ENCODE results near the gene JPT2.

Gene JPT2

DNA sequence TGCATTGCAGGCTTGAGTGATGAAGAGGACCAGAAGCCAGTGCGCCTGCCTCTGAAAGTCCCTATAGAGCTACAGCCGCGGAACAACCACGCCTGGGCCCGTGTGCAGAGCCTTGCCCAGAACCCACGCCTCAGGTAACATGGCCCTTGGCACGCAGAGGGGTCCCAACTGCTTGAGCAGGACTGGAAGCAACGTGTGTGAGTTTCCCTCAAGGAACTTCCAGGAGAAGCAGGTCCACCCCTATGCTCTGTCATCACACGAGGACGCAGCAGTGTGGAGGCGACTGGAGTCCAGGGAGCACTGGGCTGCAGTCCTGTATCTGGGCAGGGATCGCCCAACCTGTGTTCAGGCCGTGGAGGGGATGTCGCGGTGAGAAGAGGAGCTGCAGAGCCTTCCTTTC is 25.1 kb upstream of the JPT2 start:
- no peak for DNase-seq

DNA sequence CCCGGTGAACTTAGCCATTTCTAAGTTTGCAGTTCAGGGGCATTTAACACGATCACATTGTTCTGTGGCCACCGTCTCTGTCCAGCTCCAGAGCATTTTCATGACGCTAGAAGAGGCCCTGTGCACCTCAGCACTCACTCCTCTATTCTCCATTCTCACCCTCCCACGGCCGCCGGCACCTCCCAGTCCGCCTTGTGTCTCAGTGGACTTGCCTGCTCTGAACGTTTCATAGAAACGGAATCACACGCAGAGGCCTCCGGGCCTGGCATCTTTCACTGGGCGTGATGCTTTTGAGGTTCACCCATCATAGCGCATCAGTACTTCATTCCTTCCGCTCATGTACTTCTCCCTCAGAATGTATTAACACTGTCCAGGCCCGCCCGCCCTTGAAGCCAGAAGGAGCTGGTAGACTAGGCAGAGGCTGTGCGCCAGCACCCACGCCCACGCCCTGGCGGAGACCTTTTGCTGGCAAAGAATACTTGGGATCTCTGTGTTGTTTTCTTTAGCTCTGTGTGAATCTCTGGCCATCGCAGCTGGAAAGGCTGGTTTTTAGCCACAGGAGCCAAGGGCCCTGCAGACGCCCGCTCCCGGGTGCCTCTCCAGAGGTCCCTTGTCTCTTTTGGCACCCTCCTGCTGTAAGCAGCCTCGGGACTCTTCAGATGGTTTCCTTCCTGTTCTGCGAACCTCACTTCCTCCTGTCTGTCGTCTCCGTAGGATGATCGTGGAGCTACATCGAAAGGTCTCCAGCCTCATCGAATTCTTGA is 23.4 kb upstream of the JPT2 start:
- DNase-seq: no peak

DNA sequence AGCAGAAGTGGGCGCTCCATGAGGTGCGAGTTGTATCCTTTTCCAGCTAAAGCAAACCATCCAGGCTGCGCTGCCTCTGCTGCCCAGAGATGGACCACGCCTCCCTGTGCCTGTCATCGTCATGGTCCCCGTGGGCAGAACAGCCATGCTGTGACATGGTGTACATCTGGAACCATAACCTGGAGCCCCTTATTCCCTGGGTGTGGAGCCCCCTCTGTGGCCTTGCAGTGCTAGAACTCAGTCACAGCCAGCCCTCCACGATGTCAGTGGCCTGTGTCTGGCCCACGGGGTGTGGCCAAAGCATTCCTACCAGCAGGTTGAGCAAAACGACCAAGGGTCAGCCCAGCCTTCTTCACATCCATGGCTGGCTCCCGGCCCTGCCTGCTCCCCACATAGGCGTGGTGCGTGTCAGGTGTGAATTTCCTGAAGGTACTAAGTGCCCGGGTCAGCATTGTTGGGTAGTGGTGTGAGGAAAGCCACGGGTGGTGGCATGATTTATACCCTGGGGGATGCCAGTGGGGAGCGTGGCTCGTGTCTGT is 22.7 kb upstream of the JPT2 start:
- no peak for DNase-seq

DNA sequence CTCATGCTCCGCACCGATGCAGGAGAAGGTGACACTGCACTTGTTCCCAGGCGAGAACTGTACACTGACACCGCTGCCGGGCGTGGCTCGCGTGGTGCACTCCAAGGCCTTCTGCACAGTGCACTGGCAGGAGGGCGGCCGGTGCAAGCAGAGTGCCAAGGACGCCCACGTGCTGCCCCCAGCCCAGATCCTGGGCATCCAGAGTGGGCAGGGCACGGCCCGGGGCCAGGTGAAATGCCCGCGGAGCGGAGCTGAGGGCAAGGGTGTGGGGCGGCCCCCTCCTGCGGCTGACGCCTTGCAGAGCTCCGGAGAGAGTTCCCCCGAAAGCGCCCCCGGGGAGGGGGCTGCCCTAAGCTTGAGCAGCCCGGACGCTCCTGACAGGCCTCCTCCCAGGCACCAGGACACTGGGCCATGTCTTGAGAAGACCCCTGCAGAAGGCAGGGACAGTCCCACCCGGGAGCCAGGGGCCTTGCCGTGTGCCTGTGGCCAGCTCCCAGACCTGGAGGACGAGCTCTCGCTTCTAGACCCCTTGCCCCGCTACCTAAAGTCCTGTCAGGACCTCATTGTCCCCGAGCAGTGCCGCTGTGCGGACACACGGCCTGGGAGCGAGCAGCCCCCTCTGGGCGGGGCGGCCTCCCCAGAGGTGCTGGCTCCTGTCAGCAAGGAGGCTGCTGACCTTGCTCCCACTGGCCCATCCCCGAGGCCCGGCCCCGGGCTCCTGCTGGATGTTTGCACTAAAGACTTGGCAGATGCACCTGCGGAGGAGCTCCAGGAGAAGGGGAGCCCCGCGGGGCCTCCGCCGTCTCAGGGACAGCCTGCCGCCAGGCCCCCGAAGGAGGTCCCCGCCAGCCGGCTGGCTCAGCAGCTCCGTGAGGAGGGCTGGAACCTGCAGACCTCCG is 21.9 kb upstream of the JPT2 start:
- no peak for DNase-seq

DNA sequence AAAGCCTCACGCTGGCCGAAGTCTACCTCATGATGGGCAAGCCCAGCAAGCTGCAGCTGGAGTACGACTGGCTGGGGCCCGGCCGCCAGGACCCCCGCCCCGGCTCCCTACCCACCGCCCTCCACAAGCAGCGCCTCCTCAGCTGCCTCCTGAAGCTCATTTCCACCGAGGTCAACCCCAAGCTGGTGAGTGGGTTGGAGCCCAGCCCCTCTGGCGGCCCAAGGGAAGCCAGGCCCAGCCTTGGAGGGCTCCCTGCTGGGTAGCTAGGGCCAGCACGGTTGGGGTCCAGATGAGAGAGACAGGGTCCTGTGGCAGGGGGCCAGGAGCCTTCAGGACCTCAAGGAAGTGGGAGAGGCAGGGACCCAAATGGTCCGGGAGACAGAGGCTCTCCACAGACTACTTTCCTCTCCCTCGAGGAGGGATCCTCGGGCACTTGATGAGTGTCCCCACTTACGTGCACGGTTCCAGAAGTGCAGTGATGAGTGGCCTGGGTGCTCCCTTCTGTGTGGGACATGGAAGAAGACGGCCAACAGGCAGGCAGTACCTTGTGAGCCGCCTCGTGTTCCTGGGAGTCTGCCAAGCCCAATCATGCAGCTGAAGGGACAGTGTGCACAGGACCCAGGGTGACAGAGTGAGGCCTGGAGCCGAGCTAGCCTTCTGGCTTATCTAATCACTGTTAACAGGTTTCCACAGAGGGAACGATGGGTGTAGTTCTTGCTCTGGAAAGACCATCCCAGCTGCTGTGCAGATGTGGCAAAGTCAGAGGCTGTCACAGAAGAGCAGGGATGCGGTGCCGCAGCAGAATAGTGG is 21.1 kb upstream of the JPT2 start:
- no peak for DNase-seq

DNA sequence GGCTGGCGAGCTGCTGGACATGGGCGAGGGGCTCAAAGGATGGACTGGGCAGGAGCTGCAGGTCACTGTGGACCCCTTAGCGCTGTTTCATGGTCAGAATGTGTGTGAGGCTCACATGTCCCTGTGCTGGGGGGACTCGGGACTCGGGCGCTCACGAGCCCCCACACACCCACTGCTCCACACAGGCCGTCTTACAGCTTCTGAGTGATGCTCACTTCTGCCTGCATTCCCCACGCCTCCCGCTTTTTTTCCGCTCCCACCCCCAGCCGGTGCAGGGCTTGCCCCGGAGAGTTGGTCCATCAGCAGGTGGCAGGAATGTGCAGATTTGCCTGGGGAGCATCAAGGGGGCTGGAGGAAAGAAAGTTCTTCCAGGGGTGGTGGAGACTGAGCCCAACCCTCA is 20.2 kb upstream of the JPT2 start:
- no peak for DNase-seq

DNA sequence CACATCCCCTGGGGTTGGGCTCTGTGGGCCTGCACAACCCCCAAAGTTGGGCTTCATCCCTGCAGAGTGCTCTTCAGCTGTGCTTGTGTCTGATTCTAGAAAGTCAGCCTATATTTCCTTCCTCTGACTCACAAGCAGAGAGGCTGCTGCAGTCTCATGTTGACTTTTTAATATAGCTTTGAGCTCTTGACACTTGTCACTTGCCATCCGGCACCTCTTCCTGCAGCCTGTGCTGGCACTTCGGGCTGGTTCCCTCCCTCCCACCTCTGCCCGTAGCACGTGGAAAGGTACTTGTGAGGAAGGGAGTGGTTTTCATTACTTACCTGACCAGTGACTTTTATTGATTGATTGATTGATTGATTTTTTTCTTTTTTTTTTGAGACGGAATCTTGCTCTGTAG is 19.0 kb upstream of the JPT2 start:
- no peak for DNase-seq

DNA sequence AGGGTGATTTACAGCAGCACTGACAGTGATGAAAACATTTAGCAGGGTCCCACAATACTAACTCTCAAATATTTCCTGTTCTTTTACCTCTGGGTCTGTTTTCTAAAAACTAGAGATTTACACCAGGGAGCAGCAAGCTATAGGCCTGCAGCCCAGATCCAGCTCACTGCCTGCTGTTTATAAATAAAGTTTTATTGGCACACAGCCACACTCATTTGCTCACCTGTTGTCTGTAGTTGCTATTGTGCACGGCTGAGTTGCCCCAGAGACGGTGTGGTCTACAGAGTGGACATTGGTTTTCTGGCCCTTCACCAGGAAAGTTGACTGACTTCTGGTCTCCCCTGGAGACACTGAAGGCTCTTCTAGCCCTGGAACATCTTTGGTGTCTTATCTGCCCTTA is 16.3 kb upstream of the JPT2 start:
- no peak for DNase-seq

DNA sequence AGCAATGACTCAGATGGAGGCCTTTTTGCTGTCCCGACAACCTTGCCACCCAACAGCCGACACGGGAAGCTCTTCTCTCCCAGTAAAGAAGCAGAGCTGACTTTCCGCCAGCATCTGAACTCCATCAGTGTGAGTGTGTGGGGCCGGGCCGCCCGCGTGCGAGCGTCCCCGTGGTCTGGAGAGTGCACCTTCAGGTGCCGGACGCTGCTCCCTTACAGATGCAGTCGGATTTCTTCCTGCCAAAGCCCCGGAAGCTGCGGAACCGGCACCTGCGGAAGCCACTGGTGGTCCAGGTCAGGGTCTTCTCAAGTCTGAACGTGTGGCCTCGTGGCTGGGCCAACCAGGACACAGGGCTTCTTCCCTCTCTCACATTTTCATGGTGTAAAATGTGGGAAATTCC is 15.5 kb upstream of the JPT2 start:
- no peak for DNase-seq

DNA sequence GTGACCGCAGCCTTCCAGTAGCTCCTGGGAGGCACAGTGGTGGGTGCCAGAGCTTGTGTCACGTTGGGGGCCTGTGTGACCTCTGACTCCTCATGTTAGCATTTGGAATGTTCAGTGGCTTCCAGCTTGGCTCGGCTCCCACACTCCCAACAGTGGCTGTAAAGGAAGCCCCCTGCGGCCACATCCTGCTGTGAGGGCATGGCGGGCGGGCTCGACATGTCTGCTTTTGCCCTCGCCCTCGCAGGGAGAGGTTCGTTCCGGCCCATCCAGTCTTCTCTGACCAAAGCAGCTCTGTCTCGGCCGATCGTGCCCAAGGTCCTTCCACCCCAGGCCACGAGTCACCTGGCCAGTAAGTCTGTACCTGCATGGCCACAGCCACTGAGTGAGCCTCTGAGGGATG is 12.2 kb upstream of the JPT2 start:
- DNase-seq: no peak

DNA sequence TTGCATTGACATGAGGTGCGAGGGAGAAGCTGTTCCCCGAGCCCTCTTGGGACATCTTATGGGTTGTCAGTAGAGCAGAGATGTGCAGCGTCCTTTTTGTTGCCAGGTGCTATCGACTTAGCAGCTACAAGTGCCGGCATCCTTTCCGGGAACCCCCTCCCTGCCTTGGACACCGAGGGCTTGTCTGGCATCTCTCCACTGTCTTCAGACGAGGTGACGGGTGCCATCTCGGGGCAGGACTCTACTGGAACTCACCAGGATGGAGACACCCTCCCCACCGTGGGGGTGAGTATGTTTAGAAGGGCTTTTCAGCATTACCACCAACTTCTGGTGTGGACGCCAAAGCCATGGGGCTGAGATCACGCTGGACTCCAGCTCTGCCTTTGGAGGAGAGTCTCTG is 11.8 kb upstream of the JPT2 start:
- DNase-seq: no peak

DNA sequence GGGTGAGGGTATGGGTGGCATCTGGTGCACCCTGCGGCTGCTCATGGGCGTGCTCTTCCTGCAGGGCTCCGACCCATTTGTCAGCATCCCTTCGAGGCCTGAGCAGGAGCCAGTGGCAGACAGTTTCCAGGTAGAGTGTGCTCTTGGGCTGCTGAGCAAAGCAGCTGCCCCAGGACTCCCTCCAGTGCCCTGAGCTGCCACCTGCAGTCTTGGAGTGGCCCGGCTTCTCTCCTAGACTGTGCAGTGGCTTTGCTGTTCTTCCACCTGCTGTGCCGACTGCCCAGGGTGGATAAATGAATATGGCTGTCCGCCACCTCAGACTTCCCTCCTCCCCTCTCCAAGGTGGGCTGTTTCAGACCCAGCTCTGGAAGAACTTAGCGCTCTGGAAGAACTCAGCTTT is 10.8 kb upstream of the JPT2 start:
- no peak for DNase-seq

DNA sequence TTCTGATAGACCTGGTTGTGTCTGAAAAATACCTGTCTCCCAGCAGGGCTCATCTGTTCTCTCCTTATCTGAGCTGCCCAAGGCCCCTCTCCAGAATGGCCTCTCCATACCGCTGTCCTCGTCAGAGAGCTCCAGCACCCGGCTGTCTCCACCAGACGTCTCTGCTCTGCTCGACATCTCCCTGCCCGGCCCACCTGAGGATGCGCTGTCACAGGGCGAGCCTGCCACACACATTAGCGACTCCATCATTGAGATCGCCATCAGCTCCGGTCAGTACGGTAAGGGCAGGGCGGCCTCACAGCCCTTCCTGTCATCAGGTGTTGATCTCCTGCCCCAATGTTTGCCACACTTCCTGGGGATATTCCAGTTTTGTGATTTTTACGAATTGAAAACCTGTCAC is 10.2 kb upstream of the JPT2 start:
- DNase-seq: no peak

DNA sequence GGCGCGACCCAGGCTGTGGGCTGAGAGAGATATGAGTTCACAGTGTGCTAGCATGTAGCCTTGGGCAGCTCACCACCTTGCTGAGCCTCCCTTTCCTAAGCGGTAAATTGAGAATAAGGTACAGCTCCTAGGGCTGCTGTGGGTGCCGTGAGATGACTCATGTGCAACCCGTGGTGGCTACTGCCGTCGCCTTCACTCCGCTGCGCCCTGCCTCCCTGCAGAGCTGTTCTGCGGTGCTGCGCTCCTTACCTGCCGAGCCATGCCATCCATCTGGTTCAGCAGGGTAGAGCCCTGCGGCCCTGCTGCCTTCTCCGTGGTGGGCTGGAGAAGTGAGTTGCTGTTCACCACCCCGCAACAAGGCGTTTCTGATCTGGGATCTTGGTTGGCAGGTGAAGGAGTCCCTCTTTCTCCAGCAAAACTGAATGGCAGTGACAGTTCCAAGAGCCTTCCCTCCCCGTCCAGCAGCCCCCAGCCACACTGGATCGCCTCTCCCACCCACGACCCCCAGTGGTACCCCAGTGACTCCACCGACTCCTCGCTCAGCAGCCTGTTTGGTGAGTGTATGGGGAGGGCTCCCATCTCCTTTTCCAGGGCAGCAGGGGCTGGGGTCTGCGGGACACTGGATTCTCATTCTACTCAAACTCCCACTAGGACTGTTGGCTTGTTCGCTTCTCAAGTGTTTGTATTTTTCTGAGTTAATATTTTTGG is 9.3 kb upstream of the JPT2 start:
- DNase-seq: no peak

DNA sequence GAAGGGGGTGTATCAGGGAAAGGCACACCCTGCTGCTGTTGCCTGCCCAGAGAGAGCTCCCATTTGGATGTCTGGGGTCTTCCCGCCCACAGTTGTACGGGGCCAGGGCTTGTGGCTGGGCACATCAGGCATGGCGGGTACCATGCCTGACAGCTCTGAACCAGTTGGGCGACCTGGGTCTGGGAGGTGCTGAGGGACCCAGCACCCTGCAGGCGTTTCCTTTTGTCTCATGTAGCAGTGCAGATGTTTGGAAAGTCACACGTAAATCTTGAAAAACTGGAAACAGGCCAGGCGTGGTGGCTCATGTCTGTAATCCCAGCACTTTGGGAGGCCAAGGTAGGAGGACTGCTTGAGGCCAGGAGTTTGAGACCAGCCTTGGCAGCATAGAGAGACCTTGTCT is 8.4 kb upstream of the JPT2 start:
- no peak for DNase-seq

DNA sequence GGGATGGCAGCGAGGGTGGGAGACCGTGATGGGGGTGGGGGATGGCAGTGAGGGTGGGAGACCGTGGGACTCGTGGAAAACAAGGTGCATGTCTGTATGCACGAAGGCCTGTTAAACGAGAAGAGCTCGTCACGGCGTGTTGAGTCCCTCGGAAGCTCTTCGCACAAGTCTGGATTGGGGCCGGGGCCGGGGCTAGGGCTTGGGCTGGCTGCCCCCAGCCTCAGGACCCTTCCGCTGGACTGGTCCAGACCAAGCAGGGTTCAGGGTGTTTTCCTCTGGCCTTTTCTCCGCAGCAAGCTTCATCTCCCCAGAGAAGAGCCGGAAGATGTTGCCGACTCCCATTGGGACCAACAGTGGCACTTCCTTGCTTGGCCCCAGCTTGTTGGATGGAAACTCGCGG is 7.7 kb upstream of the JPT2 start:
- DNase-seq: no peak

DNA sequence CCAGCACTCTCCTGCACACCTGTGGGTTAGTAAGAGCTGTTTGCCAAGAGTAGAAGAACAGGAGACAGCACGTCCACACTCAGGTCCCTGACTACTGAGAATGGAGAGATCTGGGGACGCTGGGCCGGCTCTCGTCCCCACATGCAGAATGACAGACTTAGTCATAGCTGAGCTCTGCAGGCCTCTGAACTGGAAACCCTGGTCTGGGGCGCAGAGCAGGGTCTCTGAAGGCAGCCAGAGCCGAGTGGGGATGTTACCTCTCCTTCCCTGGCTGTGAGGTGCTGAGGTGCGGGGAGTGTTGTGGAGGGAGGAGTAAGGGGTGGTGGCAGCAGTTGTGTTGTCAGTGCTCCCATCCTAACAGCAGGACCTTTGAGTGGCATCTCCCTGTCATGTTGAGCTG is 7.2 kb upstream of the JPT2 start:
- DNase-seq: no peak

DNA sequence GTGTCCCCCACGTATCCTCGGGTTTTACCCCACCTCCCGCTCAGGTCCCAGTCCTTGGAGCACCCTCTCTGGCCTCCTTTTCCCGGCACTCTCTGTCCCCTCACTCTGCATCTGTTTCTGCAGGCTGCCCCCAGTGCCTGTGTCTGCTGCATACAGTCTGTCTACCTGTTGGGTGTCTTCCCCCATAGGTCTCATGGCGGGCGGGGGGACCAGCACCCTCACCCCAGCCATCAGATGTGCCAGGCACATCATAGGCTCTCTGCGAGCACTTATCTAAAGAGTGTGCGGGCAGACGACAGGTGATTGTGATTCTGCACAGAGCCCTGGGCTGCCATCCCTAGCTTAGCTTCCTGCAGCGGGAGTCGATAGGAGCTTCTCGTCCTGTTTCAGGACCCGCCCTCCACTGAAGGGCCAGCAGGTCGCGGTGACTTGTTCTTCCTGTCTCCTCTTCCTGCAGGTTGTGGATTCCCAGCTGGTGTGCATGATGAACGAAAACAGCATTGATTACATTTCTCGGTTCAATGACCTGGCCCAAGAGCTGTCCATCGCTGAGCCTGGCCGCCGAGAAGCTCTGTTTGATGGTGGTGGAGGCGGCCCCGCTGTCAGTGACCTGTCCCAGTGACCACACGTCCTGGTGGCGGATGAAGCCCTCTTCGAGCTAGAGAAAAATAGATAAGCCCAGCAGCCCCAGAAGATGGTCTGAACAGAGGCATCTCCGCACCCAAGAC is 4.5 kb upstream of the JPT2 start:
- DNase-seq: no peak

DNA sequence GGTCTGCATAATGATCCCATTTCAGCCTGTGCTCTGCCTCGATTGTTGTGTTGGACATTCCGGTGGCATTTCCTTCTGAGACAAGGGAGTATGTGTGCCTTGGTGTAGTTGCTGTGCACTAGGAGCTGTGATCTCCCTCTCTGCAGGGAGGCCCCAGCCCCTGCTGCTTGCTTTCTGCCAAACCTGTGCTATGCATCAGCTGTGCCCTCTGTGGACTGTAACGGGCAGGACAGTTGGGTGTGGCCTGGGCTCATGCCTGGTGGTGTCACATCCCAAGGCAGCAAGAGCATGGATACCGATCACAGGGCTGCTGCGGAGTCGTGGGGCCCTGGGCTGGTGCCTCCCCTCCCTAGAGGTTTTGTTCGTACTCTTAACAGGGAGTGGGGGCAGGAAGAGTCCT is 3.8 kb upstream of the JPT2 start:
- no peak for DNase-seq

DNA sequence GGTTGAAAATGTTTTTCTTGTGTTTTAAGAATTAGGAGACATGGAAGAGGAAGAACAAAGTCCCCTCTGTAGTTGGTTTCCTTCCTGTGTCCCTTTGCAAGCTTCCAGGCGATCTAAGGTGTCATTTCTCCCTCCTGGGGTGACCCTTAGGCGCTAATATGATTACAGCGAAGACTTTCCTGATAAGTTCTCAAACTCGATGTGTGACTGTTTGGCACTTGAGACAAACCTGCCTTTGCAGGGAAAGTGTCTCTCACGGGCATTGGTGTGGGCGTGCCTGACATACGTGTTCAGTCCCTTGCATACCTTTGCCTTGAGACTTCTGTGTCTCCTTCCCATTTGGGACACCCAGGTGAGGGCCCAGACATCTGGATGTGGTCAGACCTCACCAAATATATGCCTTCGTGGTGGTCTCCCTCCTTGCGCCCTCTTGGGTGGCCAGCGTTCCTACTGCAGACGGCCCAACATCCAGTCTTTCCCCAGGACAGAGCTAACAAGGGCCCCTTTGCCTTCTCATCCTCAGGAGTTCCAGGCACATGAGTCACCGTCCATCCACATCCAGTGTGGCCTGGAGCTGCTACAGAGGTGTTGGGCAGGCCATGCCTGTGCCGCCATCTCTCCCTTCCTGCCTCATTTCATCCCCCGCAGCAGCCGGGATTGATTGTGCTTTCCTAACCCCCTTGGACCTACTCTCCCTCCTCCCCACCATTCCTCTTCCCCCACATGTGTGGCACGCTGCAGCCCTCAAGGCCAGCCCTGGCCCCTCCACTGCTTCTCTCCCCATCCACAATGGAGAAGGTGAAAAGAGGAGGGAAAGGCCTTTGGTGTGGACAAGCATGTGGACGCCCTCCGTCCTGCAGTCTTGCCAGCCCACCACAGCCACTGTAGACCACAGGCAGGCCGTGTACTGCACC is 3.1 kb upstream of the JPT2 start:
- no peak for DNase-seq

DNA sequence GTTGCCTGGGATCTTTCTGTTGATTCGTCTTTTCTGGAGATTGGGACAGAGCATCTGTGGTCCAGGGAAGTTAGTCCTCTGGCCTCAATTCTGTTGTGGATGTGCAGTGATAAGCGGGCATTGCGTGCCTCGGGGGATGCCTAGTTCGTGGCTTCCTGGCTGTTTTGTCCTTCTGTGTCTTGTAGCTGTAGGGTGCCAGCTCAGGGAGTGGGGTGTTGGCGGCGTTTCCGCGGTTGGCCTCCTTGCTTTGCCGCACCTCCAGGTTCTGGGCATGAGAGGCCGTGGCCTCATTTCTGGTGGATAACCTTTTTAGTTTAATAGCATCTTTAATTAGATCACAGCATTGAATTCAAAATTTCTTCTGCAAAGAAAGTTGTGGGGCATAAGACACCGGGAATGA is 1.4 kb upstream of the JPT2 start:
- no peak for DNase-seq
